ENCODE results near the gene TRMT112.

The TRMT112 gene

DNA sequence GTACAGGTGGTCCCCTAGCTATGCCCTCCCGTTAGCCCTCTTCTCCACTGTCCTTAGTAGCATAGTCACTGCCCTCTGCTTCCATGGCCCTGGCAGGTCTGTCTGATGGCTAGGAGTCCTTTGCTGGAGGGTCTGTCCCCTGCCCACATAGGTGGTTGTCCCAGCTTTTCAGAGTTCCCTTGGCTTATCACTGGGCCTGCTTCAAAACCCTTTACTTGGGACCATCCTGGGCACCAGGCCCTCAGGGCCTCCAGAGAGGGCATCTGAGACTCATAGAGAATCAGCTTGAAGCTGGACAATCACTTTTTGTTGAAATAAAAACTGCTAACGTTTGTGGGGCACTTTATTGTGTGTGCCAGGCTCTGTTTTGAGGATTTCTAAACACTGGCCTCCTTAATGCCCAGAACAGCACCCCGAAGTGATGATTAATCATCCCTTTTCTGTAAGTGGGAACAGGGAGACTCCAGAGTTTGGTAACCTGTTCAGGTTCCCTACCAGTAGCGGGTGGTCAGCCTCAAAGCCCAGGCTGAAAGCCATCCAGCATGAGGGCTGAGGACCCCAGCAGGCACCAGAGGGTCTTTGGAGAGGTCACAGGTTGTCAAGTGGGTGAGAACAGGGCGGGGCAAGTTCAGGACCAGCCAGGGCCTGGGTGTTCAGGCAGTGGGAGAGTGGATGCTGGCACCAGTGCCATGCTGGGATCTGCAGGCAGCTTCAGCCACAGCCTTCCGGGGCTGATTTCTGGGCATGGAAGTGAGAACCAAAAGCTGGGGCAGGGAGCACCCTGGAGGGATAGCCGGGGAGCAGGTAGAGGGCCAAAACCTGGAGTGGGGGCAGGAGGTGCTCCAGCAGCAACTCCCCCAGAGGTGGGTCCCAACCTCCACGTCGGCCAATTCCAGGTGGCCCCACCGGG is 26.8 kb downstream of the TRMT112 start:
- DNase-seq = no peak

DNA sequence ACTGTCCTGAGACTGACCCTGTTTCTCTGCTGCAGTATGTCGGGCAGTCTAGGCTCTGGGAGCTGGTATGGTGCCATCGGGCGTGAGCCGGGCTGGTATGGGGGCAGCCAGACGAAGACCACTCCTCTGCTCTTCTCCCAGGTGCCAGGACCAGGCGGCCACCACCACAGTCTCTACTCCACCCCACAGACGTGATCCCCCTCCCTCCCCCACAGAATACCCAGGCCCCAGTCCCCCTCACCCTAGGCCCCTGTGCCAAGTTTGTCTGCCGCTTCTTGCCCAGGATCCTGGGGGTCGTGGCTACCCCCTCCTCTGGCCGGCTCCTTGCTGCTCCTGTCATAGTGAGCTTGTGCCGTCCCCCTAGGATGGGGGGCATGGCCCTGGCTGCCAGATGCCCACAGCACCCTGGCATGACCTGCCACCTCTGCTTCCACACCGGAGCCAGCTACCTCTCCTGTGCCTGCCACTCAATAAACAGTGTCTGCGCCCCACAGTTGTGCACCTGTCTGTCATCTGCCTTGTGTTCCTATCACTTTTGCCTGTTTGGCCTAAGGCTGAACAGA is 28.3 kb downstream of the TRMT112 start:
- no peak for DNase-seq

DNA sequence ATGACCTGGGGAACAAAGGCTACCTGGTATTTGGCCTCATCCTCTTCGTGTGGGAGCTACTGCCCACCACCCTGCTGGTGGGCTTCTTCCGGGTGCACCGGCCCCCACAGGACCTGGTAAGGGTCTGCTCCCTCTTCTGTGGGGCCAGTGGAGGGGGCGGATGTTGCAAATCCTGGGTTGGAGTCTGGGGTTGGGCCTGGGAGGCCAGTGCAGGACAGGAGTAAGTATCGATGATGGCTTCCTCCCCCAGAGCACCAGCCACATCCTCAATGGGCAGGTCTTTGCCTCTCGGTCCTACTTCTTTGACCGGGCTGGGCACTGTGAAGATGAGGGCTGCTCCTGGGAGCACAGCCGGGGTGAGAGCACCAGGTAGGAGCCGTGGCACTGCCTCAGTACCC is 29.0 kb downstream of the TRMT112 start:
- DNase-seq = no peak

DNA sequence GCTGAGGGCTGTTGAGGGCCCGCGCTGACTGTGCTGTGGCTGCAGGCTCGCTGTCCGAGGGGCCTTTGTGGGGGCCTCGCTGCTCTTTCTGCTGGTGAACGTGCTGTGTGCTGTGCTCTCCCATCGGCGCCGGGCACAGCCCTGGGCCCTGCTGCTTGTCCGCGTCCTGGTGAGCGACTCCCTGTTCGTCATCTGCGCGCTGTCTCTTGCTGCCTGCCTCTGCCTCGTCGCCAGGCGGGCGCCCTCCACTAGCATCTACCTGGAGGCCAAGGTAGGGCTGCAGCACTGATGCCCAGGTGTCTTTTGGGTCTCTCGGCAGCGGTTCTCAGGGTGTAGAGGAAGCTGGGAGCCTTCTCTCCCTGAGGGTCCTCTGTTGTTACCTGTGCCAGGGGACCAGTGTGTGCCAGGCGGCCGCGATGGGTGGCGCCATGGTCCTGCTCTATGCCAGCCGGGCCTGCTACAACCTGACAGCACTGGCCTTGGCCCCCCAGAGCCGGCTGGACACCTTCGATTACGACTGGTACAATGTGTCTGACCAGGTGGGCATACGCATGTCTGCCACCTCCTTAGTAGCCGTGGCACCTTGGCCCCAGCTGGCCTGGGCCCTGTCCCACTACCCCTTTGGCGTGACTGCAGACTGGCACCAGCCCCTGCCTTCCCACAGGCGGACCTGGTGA is 29.5 kb downstream of the TRMT112 start:
- DNase-seq = no peak

DNA sequence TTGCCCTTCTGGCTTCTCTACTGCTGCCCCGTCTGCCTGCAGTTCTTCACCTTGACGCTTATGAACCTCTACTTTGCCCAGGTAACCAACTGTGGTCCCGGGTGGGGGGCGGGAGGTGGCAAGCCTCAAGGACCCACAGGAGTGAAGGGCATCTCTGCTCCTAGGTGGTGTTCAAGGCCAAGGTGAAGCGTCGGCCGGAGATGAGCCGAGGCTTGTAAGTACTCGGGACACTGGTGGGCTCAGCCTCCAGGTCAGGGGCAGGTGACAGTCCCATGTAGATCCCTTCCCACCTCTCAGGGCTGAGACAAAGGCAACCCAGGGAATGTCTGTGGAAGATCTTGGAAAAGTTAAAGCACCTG is 30.6 kb downstream of the TRMT112 start:
- no peak for DNase-seq

DNA sequence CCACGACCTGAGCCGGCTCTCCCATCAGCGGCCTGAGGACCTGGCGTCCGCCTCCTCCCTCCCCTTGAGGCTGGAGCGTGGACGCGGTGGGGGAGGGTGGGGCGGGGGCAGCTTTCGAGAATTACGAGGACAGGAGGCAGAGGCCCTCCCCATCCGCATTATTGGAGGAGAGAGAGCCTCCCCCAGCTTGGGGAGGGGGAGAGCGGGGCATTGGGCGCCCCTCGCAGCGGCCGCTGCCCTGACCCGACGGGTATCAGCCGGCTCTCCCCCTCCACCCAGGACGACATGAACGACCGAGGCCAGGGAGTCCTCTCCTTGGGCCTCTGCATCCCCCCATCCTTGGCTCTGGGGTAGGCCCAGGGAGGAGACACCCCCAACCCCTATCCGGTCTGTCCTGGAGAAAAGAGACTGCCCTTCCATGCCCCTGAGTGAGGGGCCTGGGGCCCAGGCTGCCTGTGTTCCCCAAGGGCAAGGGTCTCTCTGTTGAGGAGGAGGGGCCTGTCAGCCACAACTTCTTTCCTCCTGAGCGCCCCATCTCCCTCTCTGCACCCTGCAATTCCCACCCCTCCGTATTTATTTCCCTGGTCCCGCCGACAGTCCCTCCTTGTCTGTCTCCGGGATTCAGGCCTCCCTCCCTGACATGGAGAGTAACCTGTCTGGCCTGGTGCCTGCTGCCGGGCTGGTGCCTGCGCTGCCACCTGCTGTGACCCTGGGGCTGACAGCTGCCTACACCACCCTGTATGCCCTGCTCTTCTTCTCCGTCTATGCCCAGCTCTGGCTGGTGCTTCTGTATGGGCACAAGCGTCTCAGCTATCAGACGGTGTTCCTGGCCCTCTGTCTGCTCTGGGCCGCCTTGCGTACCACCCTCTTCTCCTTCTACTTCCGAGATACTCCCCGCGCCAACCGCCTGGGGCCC is 31.2 kb downstream of the TRMT112 start:
- peak; percentile 73 for DNase-seq

DNA sequence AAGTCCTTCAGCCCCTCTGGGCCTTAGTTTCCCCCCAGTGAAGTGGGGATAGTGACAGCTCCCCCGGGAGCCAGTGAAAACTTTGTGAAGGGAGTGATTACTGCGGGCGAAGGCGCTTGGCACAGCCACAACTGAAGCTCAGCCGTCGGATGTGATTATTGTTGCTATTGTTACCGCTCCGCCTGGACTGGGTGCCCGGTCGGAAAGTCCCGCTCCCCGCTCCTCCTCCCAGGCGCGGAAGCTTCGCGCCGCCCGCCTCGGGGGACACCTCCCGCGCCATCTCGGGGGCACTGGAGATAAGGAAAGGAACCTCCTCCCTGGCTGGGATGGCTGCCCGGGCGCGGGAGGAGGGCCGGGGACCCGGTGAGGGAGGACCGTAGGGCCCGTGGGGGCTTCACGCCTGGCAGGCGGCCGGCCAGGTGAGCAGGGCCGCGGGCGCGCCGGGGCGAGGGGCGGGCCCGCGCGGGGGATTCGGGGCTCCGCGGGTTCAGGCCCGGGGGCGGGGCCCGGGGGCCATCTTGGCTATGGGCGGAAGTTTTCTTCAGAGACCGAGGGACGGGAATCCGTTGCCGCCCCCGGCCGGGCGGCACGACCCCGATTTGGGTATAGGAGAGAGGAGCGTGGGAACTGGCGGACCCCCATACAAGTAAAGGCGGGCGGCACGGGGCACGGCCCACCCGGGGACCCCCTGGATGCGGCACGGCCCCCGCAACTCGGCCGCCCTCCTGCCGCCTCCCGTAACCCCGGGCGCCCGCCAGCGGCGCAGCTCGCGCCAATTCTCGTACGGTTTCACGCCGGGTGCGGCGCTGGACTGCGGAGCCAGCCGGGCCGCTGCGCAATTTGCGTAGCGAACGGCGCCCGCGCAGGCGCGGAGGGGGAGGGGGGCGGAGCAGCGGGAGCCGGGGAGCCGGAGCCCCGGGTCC is 32.1 kb downstream of the TRMT112 start, which contains the start of gene GPR137:
TSS of gene GPR137 (plus strand) at position 887 of the 923 bp plus-strand sequence. CDS start 677 bp downstream, outside the sequence.
- DNase-seq = peak; percentile 97

DNA sequence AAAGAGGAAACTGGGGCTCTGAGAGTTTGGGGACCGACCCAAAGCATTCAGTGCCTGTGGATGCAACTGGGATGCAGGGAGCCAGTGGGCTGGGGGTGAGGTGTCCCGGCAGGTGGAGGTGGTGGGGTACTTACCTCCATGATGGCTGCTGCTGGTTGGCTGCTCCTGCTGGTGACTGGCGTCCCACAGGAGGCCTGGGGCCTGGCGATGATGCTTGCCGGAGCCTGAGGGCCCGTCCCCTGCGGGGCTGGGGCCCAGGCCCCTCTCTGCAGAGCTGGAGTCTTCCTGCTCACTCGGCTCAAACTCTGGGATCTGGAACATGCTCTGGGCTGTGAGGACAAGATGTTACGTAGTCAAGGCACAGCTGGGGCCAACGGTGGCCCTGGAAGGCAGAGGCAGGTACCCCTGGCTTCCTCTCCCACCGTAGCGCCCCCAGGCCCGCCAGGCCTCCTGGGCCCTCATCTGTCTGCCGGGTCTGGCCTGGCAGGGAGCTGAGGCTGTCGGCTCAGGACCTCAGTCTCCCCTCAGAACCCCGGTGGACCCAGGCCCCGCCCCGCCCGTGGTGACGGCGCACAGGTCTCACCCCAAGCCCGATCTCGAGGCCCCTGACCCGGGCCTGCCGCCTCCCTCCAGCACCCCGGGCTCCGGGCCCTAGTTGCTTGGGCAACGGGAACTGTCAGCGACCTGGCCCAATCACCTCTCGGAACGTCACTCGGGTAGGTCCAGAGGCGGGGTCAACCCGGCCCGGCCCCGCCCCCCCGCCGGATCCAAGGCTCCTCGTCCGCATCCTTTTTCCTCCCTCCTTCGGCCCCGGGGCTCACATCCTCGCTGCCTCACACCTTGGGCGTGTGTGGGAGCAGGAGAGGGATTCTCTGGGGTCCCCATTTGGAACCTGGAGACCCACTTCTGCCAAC is 33.1 kb downstream of the TRMT112 start, which contains the start of gene BAD:
TSS of gene BAD (minus strand) at position 618 of the 914 bp plus-strand sequence. CDS start at position 321, 297 bp downstream.
- DNase-seq = peak; percentile 97

DNA sequence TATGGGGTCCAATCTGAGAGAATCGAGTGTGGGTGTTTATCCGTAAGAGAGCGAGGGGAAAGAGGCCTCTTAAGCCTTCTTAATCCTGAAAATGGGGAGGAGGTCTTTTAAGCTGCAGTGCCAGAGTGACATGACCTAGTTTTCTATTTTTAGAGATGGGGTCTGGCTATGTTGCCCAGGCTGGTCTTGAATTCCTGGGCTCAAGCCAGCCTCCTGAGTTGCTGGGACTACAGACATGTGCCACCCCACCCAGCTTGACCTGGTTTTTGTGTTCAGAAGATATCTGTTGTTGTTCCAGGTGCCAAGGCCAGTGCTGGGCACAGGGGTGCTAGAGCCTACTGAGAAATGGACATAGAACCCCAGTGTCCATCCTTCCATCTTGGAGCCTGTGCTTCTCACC is 34.3 kb downstream of the TRMT112 start:
- DNase-seq = no peak

DNA sequence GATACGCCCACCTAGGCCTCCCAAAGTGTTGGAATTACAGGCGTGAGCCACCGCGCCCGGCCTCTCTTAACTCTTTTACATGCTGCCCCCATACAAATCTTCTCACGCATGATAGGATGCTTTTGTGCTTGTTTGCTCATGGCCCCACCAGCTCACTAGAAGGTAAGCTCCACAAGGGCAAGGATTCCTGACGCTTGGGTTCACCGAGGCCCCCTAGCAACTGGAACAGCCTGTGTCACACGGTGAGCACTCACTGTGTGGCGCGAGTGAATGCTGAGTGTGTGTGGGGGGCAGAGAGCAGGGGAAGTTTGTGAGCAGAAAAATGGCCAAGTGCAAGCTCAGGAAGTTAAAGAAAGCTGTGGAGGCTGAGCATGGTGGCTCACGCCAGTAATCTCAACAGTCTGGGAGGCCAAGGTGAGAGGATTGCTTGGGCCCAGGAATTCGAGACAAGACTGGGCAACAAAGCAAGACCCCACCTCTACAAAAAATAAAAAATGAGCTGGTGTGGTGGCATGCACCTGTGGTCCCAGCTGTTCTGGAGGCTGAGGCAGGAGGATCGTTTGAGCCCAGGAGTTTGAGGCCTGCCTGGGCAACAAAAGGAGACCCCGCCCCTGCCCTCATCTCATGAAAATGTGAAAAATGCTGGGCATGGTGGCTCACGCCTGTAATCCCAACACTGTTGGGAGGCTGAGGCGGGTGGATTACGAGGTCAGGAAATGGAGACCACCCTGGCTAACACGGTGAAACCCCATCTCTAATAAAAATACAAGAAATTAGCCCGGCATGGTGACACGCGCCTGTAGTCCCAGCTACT is 35.2 kb downstream of the TRMT112 start:
- DNase-seq = no peak

DNA sequence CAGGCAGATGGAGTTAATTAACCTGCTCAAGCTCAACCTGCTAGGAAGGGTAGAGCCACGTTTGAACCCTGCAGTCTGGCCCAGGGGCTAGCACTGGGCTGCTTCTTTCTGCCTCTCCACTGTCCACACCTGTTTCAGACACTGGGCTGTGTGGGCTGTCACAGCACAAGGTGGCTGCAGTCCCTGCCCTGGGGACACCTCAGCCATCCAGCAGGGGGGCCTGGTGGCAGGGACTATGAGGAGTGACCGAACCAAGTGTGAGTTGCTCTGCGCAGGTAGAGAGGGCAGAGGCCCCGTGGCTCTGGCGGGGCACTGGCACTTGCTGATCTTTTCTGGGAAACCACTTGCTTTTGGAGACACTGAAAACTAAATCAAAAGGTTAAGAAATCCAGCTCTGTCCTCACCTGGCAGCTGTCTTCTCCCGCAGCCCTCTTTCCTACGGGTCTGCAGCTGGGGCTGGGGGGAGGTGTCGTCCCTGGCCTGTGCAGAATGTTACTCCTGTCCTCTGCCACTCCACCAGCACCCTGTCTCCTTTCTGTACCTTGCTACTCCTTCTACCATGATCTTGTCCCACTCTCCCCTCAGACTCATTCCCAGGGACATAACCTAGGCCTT is 38.7 kb downstream of the TRMT112 start:
- no peak for DNase-seq

DNA sequence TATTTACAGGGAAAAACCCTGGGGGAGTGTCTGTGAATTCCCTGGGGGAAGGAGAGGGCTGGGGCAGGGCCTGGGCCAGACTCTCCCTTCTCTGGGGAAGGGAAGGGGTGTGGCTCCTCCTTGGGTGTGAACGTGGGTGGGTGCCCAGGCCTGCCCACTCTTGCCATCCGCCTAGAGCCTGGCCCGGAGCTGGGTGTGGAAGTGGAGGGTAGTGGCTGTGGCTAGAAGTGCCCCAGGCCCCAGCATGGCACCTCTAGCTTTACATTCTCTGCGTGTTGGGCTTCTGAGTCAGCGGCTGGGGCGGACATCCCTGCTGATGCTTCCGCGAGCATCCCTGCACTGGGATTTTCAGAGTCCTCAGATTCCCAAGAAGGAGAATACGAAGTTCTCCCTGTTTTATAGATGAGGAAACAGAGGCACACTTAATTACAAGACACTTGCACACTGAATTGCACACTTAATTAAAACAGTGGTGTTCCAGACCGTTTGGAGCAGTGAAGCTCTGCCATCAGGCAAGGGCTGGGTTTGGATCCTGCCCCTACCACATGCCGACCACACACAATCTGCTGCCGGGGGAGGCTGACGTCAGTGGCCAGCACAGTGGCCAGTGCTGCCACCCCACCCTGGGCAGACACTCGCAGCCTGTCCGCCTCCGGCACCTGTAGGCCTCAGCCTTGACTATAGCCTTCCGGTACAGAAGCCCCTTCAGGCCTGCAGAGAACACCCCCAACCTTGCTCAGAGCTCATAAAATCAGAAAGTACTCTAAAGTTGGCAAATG is 40.5 kb downstream of the TRMT112 start:
- no peak for DNase-seq

DNA sequence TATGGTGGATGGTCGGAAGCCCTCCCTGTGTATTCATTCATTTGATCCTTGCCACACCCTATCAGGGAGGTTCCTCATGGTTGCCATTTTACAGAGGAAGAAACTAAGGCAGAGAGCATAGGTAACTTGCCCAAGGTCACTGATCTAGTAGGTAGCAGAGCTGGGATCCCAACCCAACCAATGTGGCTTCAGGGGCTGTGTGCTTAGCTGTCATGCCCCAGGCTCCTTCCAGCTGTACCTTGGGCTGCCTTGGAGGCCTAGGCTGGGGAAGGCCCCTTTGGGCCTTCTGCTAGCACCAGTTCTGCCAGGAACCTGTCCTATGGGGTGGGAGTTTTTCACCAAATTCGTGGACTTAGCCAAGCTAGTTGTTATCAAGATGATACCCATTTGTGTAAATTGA is 41.5 kb downstream of the TRMT112 start:
- no peak for DNase-seq

DNA sequence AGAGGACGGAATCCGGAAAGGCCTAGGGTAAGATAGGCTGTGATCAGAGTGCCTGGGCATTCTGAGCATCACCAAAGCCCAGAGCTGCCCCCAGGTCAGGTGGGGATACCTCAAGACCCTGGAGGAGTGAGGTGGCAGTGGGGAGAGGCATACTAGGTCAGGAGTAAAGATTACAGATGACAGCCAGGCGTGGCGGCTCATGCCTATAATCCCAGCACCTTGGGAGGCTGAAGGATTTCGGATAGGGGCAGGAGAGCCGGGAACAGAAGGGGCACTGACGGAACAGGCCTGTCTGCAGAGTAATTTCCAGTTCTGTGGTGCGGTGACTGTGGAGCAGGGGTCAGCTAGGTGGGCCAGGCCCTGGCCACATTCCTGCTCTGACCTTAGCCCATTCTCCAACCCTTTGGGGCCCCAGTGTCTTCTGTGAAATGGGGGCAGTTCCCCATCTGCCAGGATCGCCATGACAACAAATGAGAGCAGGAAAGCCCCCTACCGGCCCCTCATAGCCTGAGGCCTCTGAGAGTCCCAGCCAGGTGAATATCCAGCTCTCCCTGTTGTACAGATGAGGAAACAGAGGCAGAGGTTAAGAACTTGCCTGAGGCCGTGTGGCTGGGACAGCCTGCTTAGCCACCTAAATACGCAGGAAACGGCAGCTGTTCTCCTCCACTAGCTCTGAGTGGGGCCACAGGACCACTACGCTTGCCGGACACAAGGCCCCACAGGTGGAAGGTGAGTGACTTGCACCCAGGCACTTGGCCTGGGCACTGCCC is 42.1 kb downstream of the TRMT112 start:
- DNase-seq = no peak

DNA sequence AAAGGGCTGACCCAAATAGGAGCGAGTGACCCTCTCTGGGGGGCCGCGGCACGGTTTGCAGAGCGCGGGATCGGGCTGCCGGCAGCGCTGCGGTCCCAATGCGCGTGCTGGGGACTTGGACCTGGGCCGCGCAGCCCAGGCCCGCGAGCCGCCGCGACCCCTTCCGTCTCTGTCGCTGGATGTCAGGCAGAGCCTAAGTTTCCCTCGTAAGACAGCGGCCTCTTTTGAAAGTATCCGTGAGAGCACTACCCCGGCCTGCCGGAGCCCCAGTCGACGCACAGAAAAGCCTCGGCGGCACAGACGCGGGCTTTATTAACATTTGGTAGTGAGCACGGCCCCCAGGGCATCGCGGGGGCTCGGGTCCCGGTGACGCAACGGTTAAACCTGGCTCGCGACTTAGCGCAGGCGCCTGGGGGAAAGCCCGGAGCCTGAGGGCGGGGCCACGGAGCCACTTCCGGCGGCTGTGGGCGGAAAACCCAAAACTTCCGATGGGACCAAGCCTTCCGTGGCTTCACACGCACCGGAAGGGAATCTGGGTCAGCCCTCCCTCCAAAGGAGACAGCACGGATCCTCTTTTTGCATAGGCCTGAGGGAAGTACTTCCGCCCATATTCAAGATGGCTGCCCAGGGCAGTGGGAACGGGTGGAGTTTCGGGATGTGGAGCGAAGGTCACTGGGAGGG is 47.7 kb downstream of the TRMT112 start:
- DNase-seq = peak; percentile 100

DNA sequence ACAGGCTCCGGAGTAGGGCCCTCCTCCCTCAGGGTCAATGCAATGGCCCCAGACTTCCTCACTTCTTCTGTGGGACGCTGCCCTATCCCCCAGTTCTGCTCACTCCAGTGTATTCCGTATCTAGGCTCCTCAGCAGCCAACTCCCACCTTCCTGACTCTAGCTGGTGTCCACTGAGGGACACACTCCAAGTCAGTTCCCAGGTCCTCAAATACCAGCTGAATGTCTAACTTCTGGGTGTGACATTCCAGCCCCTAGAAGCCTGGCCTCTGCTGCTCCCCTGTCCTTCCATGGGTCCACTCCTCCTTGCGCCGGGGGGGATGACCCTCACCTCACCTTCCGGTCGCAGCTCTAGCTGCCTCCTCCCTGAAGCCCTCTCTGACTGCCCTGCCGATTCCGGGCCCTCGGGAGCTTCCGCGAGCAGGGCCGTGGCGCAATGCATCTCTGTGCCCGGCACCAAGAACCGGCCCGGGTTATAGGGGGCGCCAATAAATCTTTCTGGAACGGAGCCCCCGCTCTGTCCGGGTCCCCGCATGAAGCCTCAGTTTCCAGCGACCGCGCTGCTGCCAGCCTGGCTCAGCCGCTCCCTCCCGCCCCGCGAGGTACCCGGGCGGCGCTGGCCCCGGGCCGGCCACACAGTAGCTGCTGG is 48.3 kb downstream of the TRMT112 start:
- DNase-seq = peak; percentile 84

Data from activated effector memory CD4-positive, alpha-beta T cell treated with anti-CD3 and anti-CD28 coated beads, Interleukin-2, amount 50 U/mL, for 16 hours (primary cell).